Dermis microvascular lymphatic vessel endothelial cell (primary cell): ENCODE measurements around the gene TMEM184B. TPM values are rescaled to one million over a fixed set of nuclear protein-coding genes. Genes with fewer than 3 reads are reported as not detected.

ENCODE experiments used
- DNase-seq, 2 donors: peaks; one replicate each; pipeline versions ENCODE4 v3.0.0 to v3.0.0-alpha.2; 2010; ENCODE audit warnings: low read depth in 2 of 2
- total RNA-seq: library from RNA; depleted of rRNA; stranded (reverse); fragments of >200 nt; gene quantifications from 2 replicates; pipeline ENCODE4 v1.2.1, GENCODE V29; 2014

Gene TMEM184B
- total RNA-seq, 1 donor from 2014 or later, result 25.4 TPM

DNA sequence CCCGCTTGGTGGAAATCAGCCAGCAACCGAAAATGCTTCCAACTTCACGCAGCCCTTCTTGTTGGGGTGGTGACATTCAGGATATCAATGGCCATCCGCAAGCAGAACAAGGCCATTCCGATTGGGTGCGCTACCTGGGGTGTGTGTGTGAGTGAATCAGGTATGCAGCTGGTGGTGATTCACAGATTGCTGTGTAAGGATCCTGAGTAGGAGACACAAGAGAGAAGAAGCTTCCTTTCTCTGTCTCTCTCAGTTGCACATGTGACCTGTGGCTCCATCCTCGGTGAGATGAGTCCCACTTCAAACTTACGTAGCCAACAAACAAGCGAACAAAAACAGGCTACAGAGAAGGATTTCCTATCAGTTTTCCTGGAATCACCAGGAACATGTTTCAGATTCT is 9.6 kb upstream of the TMEM184B start:
- no peak for DNase-seq

DNA sequence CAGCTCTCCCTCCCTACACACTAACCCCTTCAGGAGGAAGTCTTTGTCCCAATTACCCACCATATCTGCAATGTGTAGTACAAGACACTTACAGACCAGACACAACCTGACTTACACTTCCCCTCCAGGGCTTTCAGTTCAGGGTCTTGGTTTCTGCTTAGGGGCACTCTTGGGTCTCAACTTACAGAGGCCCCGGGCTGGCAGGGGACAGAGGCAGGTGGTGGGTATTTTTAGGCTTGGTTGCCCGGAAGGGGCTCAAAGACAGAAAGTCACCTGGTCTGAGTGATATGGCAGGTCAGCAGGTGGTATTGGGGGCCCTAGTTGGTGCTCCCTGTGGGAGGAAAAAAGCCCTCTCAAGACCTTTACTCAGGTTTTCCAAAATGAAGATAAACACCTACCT is 3.4 kb upstream of the TMEM184B start:
- no peak for DNase-seq

DNA sequence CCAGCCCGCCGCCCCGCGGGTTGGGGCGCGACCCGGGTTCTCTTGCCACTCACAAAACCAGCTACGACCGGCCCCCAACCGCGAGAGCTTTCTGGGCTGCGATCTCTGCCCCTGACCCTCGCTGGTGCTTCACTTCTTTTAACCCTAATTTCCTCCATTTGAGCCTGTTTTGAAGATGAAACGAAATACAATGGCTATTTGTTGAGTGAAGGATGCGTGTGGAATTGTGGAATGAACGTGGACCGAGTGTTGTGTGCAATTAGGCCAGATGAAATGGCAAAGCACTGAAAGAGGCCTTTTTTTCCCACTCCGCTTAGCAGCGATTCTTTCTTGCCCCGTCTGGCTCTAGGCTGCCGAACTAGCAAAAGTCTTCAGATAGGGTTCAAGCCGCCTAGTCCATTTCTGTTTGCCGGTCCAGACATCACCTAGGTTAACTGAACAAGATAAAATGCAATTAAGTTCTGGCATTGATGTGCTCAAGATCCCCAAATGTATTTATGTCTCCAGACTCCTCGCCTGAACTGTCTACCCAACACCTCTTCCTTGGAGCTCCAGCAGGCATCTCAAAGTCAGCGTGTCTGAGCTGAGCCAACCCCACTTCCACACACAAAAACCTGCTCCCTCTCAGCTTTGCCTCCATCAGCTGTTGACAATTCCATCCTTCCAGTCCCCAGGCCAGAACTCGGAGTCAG is 471 bp upstream of the TMEM184B start:
- DNase-seq, result peak in 1 of 2 donors; percentile 23

DNA sequence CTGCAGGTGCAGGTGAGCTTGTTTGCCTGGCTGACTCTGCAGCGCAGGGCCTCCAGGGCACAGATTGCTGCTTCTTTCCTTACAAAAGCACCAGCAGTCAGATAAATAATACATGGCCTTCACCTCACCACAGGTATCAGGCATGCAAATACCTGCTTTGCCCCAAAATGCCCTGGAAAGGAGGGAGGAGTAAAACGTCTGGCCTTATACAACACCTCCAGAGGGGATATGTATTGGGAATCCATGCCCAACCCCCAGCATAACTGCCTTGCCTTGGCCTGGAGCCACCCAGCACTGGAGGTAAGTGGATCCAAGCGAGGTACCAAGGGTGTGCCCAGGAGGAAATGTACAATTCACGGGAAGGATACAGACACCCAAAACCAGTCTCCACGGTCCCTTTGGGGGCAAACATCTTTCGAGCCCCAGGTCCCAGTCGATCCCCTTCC is 860 bp downstream of the TMEM184B start:
- no peak for DNase-seq

DNA sequence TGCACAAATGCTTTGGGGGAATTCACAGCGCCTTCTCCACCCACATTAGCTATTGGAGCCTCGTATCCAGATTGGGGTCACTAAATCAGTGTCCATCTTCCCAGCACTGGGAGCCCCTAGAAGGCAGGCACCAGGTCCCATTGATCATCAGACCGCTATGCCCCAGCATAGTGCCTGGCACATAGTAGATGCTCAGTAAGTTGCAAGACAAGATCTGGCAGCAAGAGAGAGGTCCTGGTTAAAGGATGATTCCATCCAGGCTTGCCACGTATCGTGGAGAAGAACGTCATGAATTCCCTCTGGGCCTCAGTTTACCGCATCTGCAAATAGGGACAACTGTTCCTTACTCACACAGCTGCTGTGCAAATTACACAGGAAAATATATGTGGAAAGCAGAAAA is 1.7 kb downstream of the TMEM184B start:
- DNase-seq, result no peak

- DNase-seq, result no peak
Observed at GRCh38 chr22:38270091-38270992, 2.5 kb downstream of the TMEM184B start.

DNA sequence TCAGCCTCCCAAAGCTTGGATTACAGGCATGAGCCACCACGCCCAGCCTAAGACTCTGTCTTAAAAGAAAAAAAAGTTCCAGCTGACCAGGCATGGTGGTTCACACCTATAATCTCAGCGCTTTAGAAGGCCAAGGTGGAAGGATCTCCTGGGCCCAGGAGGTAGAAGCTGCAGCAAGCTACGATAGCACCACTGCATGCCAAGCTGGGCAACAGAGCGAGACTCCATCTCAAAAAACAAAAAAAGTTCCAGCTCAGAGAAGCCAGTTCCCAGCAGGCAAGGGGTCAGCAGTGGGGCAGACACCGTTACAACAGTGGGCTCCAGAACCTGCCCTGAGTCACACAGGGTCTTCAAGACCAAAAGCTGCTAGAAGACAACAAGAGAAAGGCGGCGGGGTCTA is 3.3 kb downstream of the TMEM184B start:
- no peak for DNase-seq

GRCh38 chr22:38267086-38267485 is 5.7 kb downstream of the TMEM184B start:
- peak; percentile 51 to 77 for DNase-seq

DNA sequence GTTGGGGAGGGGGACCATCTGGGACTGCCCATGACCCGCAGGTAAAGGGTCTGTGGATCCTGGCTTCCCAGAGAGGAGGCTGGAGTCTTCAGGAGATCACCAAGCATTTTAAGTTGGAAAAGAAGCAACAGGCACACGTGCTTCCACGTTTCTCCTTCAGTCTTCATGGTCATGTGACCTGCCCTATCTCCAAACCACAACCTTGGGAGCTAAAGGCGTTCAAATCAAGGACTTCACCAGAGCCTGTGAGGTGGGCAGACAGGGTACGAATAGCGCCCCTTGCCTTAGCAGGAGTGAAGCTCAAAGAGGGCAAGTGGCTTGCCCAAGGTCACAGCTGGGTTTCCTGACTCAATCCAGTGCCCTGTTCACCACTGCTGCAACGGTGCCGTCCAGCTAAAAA is 6.7 kb downstream of the TMEM184B start:
- no peak for DNase-seq

GRCh38 chr22:38264322-38264843 is 8.4 kb downstream of the TMEM184B start:
- DNase-seq, result no peak

- peak in 1 of 2 donors; percentile 44 for DNase-seq
Observed at GRCh38 chr22:38262051-38262795, 10.6 kb downstream of the TMEM184B start.

DNA sequence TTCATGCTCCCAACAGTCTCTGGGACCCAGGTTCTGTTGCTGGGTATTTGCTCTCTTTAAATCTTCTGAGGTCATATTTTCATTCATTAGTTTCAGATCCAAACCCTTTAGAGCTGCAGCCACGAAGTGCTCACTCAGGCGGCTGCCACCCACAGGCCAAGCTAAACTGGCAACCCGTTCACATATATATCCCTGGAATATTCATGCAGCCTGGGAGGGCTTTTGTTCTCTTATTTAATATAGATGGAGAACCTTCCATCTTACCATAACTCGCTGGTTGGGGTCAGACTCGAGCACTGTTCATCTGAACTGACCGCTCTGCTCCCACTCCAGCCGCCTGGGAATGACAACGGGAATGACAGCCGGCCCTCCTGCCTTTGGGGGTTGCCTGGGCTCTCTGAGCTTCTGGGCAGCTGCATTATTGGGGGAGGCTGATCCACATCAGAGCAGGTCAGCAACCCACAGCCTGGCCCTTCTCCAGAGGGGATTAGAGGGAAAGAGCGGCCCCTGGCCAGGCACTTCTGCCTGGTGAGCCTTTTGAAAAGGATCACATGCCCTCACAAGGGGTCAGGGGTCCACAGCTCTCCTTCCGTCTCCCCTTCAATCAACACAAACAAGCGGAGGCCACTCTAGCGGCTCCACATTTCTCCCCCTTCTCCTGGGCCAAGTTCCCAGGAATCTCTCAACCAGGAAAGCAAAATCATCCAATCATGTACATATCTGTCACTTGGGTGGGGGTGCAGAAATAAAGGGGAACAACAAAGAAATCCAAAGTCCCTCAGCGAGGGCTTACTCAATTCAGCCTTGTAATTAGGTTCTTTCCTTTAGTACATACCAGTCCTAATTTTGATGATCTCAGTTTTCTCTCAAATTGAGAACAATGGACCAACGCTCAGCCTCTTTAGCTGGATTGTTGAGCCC is 11.8 kb downstream of the TMEM184B start:
- DNase-seq, result no peak

GRCh38 chr22:38259370-38259769 is 13.4 kb downstream of the TMEM184B start:
- no peak for DNase-seq

GRCh38 chr22:38258895-38259294 is 13.9 kb downstream of the TMEM184B start:
- DNase-seq, result peak in 1 of 2 donors; percentile 23

DNA sequence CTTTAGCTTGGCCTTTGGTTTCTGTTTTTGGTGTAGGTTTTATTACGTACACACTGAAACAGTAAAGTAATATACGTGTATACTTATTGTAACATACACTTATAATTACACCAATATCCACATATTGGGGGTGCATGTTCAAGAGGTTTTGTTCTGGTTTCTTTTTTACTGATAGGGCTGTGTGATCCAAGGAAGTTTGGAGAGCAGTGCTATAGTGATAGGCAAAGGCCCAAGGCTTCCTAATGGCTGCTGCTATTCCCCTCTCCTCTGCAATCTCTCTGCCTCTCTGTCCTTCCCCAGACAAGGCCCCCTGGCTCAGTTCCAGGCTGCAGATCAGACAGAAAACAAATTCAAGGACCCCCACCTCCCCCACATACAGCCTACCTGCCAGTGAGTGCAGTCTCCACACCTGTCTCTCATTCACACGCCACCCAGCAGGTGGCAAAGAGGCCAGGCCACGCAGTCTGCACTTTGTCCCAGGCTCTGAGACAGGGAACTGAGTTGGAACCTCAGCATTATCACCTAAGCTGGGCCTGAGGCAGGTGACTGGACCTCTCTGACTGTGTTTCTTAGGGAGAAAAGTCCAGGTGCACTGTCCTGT is 15.1 kb downstream of the TMEM184B start:
- DNase-seq, result no peak

GRCh38 chr22:38257181-38257580 is 15.6 kb downstream of the TMEM184B start:
- DNase-seq, result peak; percentile 87 to 92

DNA sequence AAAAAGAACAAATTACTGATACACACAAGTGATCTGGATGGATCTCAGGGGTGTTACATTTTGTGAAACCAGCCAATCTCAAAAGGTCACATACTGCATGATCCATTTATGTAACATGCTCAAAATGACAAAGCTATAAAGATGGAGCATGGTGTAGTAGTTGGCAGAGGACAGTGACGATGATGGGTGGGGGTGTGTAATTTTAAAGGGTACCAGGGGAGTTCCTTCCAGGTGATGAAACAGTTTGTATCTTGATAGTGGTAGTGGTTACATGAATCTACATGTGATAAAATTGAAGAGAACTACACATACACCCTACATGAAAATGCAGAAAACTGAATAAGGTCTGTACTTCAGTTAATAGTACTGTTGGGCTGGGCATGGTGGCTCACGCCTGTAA is 17.1 kb downstream of the TMEM184B start:
- no peak for DNase-seq

GRCh38 chr22:38251341-38251692 is 21.5 kb downstream of the TMEM184B start:
- DNase-seq, result no peak

DNA sequence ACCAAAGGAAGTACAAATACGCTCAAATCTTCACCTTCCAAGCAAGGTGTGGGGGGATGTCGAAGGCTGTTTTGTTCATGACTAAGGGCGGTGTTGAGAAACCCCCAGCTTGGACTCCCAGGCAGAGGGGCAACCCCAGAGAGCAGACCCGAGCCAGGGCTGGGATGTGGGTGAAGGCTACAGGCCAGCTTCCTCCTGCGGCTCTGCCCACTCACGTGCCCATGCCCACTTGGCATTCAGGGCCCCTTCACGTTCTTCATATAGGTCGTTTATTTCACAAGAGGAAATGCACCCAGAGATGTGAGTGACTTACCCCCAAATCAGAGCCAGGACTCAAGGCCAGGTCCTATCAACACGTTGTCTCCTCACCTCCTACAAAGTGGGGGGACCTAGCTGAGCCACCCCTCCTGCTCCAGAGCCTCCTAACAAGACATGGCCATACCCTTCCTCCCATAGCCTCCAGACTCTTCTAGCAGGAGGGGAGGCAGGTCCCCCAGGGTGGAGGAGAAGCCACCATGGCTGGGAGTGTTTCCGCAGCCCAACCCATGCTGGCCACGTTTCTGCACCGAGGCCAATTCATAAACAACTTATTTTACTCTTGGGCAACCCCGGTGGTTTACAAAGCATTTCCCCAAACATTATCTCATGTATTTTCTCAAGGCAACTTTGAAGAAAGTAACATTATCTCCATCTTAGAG is 22.0 kb downstream of the TMEM184B start:
- DNase-seq, result no peak
